Measurements from ENCODE around the gene POU2AF3.

Gene POU2AF3

DNA sequence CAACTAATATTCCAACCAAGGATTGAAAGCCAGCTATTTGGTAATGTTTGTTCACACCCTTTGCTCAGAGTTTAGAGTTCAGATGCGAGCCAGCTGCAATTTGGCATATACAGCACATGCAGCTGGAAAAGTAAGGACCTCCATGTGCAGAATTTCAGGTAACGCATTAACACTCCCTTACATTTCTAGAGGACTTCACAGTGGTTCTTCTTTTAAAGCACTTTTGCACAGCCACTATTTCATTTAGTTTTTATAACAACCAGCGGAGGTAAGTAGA lies 3.4 kb downstream of the POU2AF3 start:
- no peak for DNase-seq
- in situ Hi-C loops (cut with HindIII; ENCODE audit: low pct_ligation_motif_present, low sequenced_read_pairs): no loop called here
- H3K27me3 ChIP-seq (replicated peaks): peaks cover 14% of the 10 kb centered on the region

DNA sequence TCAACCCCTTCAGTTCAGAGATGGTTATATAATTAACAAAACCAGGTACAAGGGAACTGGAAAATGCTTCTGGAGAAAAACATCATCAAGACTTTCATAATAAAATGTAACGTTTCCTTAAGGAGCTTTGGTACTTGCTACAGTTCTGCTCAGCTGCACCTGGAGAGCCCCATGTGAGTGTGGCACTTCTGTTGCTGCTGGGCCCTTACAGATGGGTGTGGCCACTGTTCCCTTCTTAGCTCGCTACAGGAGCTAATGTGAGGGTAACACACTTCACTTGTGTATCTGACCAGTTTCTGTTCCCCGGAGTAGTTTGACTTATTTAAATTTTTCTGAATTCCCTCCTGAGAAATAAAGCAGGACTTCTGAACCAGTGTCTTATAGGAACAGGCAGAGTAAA lies 4.0 kb downstream of the POU2AF3 start:
- TF ChIP-seq, protein P1, sequence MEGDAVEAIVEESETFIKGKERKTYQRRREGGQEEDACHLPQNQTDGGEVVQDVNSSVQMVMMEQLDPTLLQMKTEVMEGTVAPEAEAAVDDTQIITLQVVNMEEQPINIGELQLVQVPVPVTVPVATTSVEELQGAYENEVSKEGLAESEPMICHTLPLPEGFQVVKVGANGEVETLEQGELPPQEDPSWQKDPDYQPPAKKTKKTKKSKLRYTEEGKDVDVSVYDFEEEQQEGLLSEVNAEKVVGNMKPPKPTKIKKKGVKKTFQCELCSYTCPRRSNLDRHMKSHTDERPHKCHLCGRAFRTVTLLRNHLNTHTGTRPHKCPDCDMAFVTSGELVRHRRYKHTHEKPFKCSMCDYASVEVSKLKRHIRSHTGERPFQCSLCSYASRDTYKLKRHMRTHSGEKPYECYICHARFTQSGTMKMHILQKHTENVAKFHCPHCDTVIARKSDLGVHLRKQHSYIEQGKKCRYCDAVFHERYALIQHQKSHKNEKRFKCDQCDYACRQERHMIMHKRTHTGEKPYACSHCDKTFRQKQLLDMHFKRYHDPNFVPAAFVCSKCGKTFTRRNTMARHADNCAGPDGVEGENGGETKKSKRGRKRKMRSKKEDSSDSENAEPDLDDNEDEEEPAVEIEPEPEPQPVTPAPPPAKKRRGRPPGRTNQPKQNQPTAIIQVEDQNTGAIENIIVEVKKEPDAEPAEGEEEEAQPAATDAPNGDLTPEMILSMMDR (IDR thresholded peaks at IDR 0.05; ENCODE audit: low read depth, low read length, missing control alignments): no peak
- in situ Hi-C loops (cut with HindIII; ENCODE audit: low pct_ligation_motif_present, low sequenced_read_pairs): no loop called here

More for the DNA sequence above, 3.4 kb downstream of the POU2AF3 start:
- Histone ChIP-seq H3K4me3 (ENCODE audit: low read depth, low read length) (no peak overlapping the region), H3K36me3 (replicated peaks) (no peaks in the 10 kb centered on the region), H3K27ac (no peak overlapping the region)
- TF ChIP-seq, protein P1 (IDR thresholded peaks at IDR 0.05; ENCODE audit: low read depth, low read length, missing control alignments): no peak

DNA sequence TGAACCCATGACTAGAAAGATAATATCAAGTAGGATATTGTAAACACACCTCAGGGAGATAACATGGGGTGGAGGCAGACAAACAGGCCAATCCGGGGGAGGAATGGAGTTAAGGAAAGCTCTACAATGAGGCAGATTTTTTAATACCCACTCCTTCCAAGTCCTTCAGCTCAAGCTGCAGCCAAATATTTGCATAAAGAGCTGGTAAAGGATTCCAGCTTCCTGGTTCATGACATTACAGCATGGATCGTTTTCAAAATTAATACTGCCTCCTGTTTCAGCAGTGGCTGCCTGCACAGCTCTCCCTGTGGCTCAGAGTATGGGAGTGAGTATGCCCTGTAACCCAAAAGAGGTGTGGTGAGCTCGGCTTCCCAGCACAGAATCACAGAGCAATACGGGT lies 5.1 kb downstream of the POU2AF3 start:
- Histone ChIP-seq H3K27ac (no peak overlapping the region), H3K27me3 (replicated peaks) (peaks cover 14% of the 10 kb centered on the region), H3K4me3 (ENCODE audit: low read depth, low read length) (no peak overlapping the region), H3K36me3 (replicated peaks) (no peaks in the 10 kb centered on the region)
- in situ Hi-C loops (cut with HindIII; ENCODE audit: low pct_ligation_motif_present, low sequenced_read_pairs): no loop called here
- DNase-seq: no peak
- TF ChIP-seq, protein P1 (IDR thresholded peaks at IDR 0.05; ENCODE audit: low read depth, low read length, missing control alignments): no peak

More for the DNA sequence above, 4.0 kb downstream of the POU2AF3 start:
- H3K27me3 ChIP-seq (replicated peaks): peaks cover 14% of the 10 kb centered on the region
- H3K4me3 ChIP-seq (ENCODE audit: low read depth, low read length): no peak overlapping the region
- no peak overlapping the region for H3K27ac ChIP-seq
- no peaks in the 10 kb centered on the region for H3K36me3 ChIP-seq (replicated peaks)
- no peak for DNase-seq

DNA sequence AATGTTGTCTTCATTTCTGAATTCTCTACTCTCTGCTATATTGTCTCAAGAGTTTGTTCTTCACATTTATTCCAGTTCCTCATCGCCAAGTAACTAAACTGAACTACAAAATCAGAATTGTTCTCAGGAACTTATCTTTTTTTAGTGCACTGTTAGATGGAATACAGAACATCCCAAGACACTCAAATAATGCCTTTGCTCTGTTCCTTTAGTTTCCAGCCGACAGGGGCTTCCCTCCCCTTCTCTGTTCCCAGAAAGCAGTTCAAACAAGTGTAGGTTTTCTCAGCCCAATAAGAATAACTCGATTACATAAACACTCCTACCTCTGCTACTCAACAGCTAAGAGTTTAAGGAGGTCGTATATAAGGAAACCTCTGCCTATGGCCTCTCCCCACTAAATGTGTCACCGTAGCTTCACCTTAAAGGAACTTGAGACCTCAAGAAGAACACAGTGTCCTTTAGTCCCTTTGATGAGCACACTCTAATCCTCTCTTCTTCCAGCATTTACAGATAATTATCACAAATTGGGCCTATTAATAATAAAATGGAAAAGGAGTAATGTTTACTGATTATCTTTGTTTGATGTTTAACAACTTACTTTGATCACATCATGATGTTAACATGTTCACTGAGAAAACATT lies 6.9 kb downstream of the POU2AF3 start:
- Histone ChIP-seq H3K27ac (no peak overlapping the region), H3K4me3 (ENCODE audit: low read depth, low read length) (no peak overlapping the region), H3K27me3 (replicated peaks) (peaks cover 10% of the 10 kb centered on the region), H3K36me3 (replicated peaks) (no peaks in the 10 kb centered on the region)
- DNase-seq: no peak
- TF ChIP-seq, protein P1 (IDR thresholded peaks at IDR 0.05; ENCODE audit: low read depth, low read length, missing control alignments): no peak
- in situ Hi-C loops (cut with HindIII; ENCODE audit: low pct_ligation_motif_present, low sequenced_read_pairs): no loop called here

DNA sequence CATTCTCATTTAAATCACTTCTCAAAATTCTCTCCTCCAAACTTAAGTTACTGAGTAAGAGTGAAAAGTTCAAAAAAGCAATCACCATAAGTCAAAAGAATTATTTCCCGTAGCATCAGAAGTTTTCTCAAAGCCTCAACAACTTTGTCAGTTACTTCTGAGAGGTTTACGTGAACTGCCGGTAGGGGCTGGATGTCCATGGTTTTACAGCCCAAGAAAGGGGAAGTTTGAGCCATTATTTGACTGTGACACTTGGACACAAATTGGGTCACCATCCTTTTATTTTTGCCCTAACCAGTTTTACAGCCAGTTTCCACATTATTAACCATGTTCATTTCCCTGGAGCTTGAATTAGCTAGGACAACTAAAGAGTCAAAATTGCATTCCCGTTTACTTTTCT lies 7.5 kb downstream of the POU2AF3 start:
- no peak overlapping the region for H3K4me3 ChIP-seq (ENCODE audit: low read depth, low read length)
- in situ Hi-C loops (cut with HindIII; ENCODE audit: low pct_ligation_motif_present, low sequenced_read_pairs): no loop called here
- no peak for DNase-seq
- TF ChIP-seq, protein P1 (IDR thresholded peaks at IDR 0.05; ENCODE audit: low read depth, low read length, missing control alignments): no peak
- H3K27me3 ChIP-seq (replicated peaks): peaks cover 7% of the 10 kb centered on the region
- H3K27ac ChIP-seq: no peak overlapping the region
- H3K36me3 ChIP-seq (replicated peaks): no peaks in the 10 kb centered on the region

DNA sequence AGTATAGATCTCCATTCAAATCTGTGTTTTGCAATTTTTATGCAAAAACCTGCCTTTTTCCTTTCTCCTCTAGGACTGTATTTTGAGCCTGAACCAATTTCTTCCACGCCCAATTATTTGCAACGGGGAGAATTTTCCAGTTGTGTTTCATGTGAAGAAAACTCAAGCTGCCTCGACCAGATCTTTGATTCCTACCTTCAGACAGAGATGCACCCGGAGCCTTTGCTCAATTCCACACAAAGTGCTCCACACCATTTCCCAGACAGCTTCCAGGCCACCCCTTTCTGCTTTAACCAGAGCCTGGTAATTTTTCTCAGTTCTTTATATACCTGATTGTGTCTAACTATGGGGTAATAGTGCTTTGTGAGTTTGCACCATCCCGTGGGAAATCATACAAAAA lies 8.0 kb downstream of the POU2AF3 start:
- Histone ChIP-seq H3K27ac (no peak overlapping the region), H3K27me3 (replicated peaks) (peaks cover 7% of the 10 kb centered on the region), H3K36me3 (replicated peaks) (no peaks in the 10 kb centered on the region), H3K4me3 (ENCODE audit: low read depth, low read length) (no peak overlapping the region)
- no peak for DNase-seq
- TF ChIP-seq, protein P1 (IDR thresholded peaks at IDR 0.05; ENCODE audit: low read depth, low read length, missing control alignments): no peak
- in situ Hi-C loops (cut with HindIII; ENCODE audit: low pct_ligation_motif_present, low sequenced_read_pairs): no loop called here
